Hypothalamus (tissue), 51 donors: ENCODE results near the gene PCED1B.
"Not testable (repeated sequence)": the region's sequence is repeated elsewhere in the genome, so short reads cannot be mapped to it uniquely, and the experiment has no call there.

Experiments
- DNase-seq, 51 donors: peaks; one replicate each; lab custom pipeline; 2025; lab: John Stamatoyannopoulos, UW

PCED1B gene

DNA sequence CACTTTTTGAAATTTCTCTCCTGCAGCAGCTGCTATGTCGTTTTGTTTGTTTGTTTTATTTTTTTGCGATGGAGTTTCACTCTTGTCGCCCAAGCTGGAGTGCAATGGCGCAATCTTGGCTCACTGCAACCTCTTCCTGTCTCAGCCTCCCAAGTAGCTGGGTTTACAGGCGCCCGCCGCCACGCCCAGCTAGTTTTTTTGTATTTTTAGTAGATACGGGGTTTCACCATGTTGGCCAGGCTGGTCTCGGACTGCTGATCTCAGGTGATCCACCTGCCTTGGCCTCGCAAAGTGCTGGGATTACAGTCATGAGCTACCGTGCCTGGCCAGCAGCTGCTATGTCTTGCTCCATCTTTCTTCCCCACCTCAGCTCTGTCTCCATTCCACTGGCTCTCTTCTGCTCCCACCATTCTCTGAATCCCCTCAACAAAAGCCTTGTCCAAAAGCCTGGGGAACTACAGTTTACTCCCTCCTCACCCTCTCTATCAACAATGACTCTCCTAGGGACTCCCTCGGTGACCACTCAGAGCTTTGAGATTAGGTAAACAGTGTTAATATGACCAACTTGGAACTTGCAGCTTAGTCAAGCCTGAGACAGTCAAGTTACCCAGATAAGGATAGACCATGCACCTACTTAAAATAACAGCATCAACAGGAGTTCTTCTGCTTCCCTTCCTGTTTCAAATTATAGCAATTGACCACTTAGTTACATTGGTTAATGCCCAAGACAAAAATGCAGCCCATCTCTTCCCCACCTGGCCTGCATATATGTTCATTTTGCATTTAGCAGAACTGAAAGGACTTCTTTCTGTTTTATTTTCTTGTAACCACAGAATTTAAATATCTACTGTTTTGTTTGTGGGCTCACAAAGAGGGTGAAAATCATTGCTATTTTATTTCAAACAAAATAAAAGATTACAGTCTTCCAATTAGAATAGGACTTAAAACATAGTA is 189.4 kb downstream of the PCED1B start:
- no peak for DNase-seq

- DNase-seq: no peak
Observed at GRCh38 chr12:47269916-47270315, 190.5 kb downstream of the PCED1B start.

DNA sequence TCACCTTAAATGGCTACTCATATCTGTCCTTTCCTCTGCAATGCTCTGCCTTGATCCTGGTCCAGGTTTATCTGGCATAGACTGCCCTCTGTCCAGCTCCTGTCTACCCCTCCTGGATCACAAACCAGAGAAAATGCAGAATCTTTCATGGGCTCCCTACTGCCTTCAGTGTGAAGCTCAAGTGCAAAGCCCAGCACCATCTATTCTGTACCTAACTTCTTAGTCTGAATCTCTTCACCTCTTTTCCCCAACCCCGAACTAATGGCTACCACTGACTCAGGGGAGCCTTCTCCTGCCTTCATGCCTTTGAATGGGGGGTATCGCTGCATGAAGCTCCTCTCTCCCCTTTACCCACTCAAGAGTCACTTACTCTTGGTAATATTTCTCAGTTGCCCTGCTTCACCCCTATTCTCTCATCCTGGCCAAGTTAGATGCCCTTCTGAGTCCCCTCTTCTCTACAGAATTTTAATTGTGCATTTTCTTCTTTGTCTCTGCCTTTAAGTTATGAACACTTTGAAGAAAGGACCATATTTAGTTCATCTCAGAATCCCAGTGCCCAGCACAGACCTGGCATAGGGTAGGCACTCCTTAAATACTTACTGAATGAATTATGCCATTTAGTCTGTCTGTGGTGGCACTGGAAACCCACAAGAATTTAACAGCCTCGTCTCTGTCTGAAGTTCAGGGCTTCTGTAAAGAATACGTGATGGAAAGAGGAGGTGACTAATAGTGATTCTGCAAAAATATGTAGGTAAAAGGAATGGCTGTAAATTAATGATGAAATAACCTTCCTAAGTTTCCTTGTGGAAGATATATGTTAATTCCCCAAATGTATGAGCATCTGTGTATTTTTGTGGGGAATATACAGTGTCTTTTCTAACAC is 191.6 kb downstream of the PCED1B start:
- DNase-seq: no peak

DNA sequence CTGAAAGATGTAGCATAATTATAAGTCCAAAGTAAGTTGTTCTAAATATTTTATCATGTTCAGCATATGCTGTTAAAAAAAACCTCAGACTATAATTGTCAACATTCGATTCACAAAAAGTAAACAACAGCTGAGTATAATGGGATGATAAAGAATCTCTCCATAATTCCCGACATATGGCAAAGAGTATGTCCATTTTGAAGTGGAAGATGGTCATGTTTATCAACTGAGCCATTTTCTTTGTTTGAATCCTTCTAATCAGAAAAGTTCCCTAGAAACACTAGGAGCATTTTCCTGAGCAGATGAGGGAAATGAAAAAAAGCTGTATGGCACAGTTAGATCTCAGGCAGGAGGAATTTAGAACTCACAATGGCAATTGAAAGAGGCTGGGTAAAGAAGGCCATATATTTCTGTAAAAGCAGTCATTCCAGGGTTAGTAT is 192.4 kb downstream of the PCED1B start:
- no peak for DNase-seq

- DNase-seq: no peak
Observed at GRCh38 chr12:47272412-47273190, 193.2 kb downstream of the PCED1B start.

DNA sequence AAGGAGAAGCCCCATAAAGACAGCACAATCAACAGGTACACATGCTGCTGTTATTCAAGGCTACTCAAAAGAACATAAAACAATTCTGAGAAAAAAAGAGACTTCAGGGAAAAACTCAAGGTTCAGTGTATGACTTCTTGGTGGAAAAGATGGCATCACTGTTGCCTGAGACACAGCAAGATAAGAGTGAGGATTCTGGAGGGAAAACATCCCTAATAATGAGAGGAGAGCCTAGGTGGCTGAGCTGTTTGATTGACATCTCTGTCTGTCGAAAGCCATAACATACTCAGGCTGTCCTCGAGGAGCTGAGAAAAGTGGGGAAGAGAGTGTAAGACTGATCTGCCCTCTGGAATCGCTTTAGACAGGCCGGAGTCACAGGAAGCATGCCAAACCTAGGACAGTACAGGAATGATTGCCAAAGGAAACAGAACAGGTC is 193.8 kb downstream of the PCED1B start:
- no peak for DNase-seq

DNA sequence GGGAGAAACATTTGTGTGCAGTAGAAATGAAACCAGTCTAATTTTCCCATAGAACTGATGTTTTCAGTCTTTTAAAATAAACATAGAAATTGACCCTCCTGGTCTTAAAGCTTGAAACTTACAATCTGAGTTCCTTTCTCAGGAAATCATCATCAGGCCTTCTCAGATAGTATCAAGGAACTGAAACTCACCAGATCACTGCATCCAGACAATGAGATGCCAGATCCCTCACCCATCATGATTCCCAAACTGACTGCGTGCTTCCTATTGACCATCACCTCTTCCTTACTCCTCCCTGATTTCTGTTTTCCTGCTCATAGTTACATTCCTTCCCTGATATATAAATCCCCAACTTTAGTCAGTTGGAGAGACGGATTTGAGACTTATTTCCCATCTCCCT is 195.3 kb downstream of the PCED1B start:
- no peak for DNase-seq

GRCh38 chr12:47276253-47276620 is 196.8 kb downstream of the PCED1B start:
- no peak for DNase-seq

GRCh38 chr12:47276621-47277309 is 197.3 kb downstream of the PCED1B start:
- DNase-seq: peak in 1 of 51 donors; percentile 6

GRCh38 chr12:47277972-47278448 is 198.6 kb downstream of the PCED1B start:
- DNase-seq: no peak

GRCh38 chr12:47279758-47280157 is 200.3 kb downstream of the PCED1B start:
- not testable (repeated sequence) for DNase-seq

DNA sequence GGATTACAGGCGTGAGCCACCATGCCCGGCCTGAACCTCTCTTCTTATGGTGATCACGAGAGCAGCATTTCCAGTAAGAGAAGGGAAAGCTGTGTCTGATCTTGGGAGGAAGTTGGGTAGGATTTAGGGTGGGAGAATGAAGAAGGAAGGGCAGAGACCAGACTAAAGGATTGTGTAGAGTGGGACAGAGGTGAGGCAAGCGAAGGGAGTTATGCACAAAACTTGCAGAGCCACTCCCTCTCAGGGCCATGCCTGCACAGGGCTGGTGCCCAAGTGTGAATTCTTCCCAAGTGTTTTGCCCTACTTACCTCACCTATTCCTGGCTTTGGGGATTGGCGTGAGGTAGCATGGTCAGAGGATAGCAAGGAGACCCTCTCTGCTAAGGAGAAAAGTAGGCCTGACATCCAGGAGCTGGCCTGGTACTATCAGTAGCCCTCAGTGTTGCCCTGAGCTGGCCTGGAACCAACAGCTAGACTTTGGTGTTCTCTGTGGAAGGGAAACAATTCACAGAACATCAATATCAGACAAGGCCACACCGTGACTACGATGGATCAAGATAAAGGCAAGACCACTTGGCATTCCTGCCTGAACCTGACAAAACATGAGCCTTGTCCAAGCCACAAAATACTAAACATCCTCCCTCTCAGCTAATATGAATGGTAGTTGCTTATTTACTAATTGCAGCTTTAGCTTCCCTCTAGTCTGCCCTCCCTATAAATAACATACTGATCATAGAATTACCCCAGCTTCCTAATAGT is 201.3 kb downstream of the PCED1B start:
- no peak for DNase-seq

DNA sequence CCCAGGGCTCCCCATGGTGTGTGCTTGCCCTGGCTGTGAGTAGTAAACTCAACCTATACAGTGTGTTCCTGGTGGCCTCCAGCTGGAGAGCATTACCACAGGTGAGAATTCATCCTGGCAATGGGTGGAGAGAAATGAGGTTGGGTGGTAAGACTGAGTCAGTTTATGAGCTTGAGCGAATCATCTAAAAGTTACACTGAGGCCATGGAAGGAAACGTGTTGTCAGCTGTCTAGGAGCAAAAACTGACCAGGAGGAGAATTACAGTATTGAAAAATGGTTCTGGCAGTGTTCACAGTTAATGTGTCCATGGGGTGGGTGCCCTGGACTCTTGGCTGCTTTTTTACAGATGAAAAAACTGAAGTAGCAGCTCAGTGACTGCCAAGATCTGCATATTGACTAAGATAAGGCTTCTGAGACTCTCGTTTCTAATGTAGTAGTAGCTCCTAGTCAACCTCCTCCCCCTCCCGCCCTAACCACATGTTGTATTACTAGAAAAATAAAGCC is 202.3 kb downstream of the PCED1B start:
- no peak for DNase-seq

DNA sequence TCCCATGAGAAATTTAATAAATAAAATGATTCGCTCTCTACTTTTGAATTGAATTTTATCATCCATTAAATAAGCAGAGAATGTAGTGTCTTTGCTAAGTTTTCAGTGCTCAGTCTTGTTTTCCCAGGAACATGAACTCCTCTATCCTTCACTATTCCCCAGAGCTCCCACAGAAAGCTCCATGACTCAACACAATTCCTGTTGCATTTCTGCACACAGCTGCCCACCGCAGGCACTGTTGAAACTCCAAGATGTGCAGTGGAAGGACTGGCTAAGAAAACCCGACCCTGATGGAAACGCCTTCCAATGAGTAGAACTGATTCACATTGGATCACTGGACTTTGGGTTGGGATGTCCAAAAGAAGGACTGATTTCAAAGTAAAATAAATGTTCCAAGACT is 202.8 kb downstream of the PCED1B start:
- no peak for DNase-seq
